PFSK-1 (cell line): ENCODE results near the gene CASZ1.

Experiments
- POLR2AphosphoS5 ChIP-seq: IDR thresholded peaks from 2 replicates; pipeline ENCODE4 v1.6.1; 2012; ENCODE audit warnings: low read depth, mild to moderate bottlenecking, control low read depth, low read length, moderate library complexity
- SIN3A ChIP-seq: IDR thresholded peaks from 2 replicates; pipeline ENCODE4 v1.6.1; 2012; ENCODE audit warnings: mild to moderate bottlenecking, low read length, moderate library complexity, borderline replicate concordance; ENCODE audit not compliant: insufficient read depth
- TAF1 ChIP-seq: IDR thresholded peaks from 2 replicates; pipeline ENCODE4 v1.6.1; 2012; ENCODE audit warnings: low read length, control low read depth, borderline replicate concordance; ENCODE audit not compliant: insufficient read depth

DNA sequence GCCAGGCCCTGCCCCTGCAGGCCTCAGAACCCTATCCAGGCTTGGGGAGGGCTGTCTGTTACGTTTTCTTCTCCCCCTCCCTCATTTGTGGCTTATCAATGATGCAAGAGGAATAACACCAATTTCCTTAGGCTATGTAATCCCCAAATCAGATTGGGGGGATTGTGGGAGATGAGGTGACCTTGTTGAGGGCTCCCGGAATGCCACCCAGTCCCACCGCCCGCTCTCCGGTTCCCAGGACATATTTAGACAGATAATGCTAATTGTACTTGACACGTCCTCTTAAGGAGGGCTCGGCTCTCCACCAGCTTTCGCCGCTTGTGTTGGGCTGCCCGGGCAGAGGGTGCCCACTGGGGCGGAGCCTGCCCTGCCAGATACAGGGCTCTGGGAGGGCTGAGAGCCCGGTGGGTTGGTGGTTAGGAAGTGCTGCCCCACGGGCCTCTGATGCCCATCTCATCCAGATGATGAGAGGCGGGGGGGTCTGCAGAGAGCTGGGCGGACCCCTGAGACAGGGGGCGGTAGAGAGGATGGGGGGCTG is 90.0 kb downstream of the CASZ1 start:
- TF ChIP-seq TAF1 (no peak), POLR2AphosphoS5 (no peak), SIN3A (no peak)
